ENCODE data around the gene ETS1.

Gene ETS1

GRCh38 chr11:128626913-128627665 is 39.7 kb upstream of the ETS1 start:
- no peak overlapping the region for H3K9ac ChIP-seq (ENCODE audit: low read depth in 1 of 2, low read length in 2 of 2)
- no peaks in the 10 kb centered on the region for H3K9me3 ChIP-seq (ENCODE audit: control insufficient read depth in 1 of 2, low read length in 2 of 2)
- H3K4me1 ChIP-seq (ENCODE audit: control insufficient read depth in 1 of 2, insufficient read depth in 2 of 2, low read length in 2 of 2): peaks cover 19 to 25% of the 10 kb centered on the region in 2 donors

GRCh38 chr11:128625746-128626145 is 38.4 kb upstream of the ETS1 start:
- H3K9me3 ChIP-seq (ENCODE audit: control insufficient read depth in 1 of 2, low read length in 2 of 2): no peaks in the 10 kb centered on the region
- H3K4me1 ChIP-seq (ENCODE audit: control insufficient read depth in 1 of 2, insufficient read depth in 2 of 2, low read length in 2 of 2): peaks cover 17 to 22% of the 10 kb centered on the region in 2 donors
- no peak overlapping the region for H3K9ac ChIP-seq (ENCODE audit: low read depth in 1 of 2, low read length in 2 of 2)
- no peaks in the 10 kb centered on the region for H3K27me3 ChIP-seq (ENCODE audit: control insufficient read depth in 1 of 2, insufficient read depth in 2 of 2, low read length in 2 of 2)
- H3K36me3 ChIP-seq (ENCODE audit: control insufficient read depth in 1 of 2, insufficient read depth in 2 of 2, low read length in 2 of 2): no peaks in the 10 kb centered on the region
- no peak overlapping the region for H3K4me3 ChIP-seq (ENCODE audit: low read depth in 1 of 2, low read length in 2 of 2)
- no peak overlapping the region for H3K27ac ChIP-seq (ENCODE audit: low read depth, low read length)

More at GRCh38 chr11:128626913-128627665, 39.7 kb upstream of the ETS1 start:
- Histone ChIP-seq H3K27ac (ENCODE audit: low read depth, low read length) (no peak overlapping the region), H3K27me3 (ENCODE audit: control insufficient read depth in 1 of 2, insufficient read depth in 2 of 2, low read length in 2 of 2) (no peaks in the 10 kb centered on the region), H3K36me3 (ENCODE audit: control insufficient read depth in 1 of 2, insufficient read depth in 2 of 2, low read length in 2 of 2) (no peaks in the 10 kb centered on the region), H3K4me3 (ENCODE audit: low read depth in 1 of 2, low read length in 2 of 2) (no peak overlapping the region)

DNA sequence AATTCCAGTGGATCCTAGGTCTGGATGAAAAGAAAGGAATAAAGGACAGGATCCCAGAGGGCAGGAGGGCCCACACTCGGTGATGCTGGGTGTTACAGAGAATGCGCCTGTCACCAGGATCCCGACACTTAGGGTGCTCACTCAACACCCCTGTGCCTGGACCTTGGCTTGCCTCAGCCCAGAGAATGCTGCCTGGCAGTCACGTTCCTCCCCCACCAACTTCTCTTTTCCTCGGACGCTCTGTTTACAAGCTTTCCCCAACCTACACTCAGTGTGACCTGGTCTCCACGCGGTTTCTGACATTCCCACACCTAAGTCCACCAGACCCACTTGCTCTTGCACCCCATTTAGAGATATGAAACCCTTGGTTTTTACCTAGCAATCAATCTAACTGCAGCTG is 38.0 kb upstream of the ETS1 start:
- Histone ChIP-seq H3K4me3 (ENCODE audit: low read depth in 1 of 2, low read length in 2 of 2) (no peak overlapping the region), H3K27ac (ENCODE audit: low read depth, low read length) (no peak overlapping the region), H3K4me1 (ENCODE audit: control insufficient read depth in 1 of 2, insufficient read depth in 2 of 2, low read length in 2 of 2) (peaks cover 13 to 19% of the 10 kb centered on the region in 2 donors), H3K9ac (ENCODE audit: low read depth in 1 of 2, low read length in 2 of 2) (no peak overlapping the region), H3K36me3 (ENCODE audit: control insufficient read depth in 1 of 2, insufficient read depth in 2 of 2, low read length in 2 of 2) (no peaks in the 10 kb centered on the region), H3K9me3 (ENCODE audit: control insufficient read depth in 1 of 2, low read length in 2 of 2) (no peaks in the 10 kb centered on the region), H3K27me3 (ENCODE audit: control insufficient read depth in 1 of 2, insufficient read depth in 2 of 2, low read length in 2 of 2) (no peaks in the 10 kb centered on the region)

GRCh38 chr11:128624269-128625175 is 37.2 kb upstream of the ETS1 start:
- Histone ChIP-seq H3K36me3 (ENCODE audit: control insufficient read depth in 1 of 2, insufficient read depth in 2 of 2, low read length in 2 of 2) (no peaks in the 10 kb centered on the region), H3K4me3 (ENCODE audit: low read depth in 1 of 2, low read length in 2 of 2) (no peak overlapping the region), H3K9ac (ENCODE audit: low read depth in 1 of 2, low read length in 2 of 2) (no peak overlapping the region), H3K9me3 (ENCODE audit: control insufficient read depth in 1 of 2, low read length in 2 of 2) (no peaks in the 10 kb centered on the region), H3K27me3 (ENCODE audit: control insufficient read depth in 1 of 2, insufficient read depth in 2 of 2, low read length in 2 of 2) (no peaks in the 10 kb centered on the region), H3K27ac (ENCODE audit: low read depth, low read length) (no peak overlapping the region), H3K4me1 (ENCODE audit: control insufficient read depth in 1 of 2, insufficient read depth in 2 of 2, low read length in 2 of 2) (peaks cover 10 to 14% of the 10 kb centered on the region in 2 donors)

DNA sequence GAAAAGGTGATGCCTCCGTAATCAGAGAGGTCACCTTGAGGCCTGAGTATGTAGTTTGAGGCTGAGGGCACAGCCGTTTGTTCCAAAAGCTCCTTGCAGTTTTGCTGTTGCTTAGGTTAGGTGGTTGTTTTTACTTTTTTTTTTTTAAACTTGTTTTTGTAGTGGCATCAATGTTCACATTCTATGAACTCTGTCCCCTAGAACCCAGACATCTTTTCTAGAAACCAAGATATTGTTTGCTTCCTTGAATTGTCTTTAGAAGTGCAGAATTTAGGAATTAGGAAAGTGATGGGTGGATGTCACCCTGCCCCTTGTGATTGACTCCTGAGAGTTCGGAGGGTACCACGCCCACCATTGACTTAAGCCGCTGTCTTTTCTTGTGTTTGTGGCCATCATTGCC is 35.7 kb upstream of the ETS1 start:
- Histone ChIP-seq H3K27ac (ENCODE audit: low read depth, low read length) (no peak overlapping the region), H3K4me1 (ENCODE audit: control insufficient read depth in 1 of 2, insufficient read depth in 2 of 2, low read length in 2 of 2) (peaks cover 10% of the 10 kb centered on the region in 2 donors), H3K36me3 (ENCODE audit: control insufficient read depth in 1 of 2, insufficient read depth in 2 of 2, low read length in 2 of 2) (no peaks in the 10 kb centered on the region), H3K27me3 (ENCODE audit: control insufficient read depth in 1 of 2, insufficient read depth in 2 of 2, low read length in 2 of 2) (no peaks in the 10 kb centered on the region), H3K9me3 (ENCODE audit: control insufficient read depth in 1 of 2, low read length in 2 of 2) (no peaks in the 10 kb centered on the region), H3K4me3 (ENCODE audit: low read depth in 1 of 2, low read length in 2 of 2) (no peak overlapping the region), H3K9ac (ENCODE audit: low read depth in 1 of 2, low read length in 2 of 2) (no peak overlapping the region)

GRCh38 chr11:128621601-128622501 is 34.5 kb upstream of the ETS1 start:
- Histone ChIP-seq H3K4me3 (ENCODE audit: low read depth in 1 of 2, low read length in 2 of 2) (no peak overlapping the region), H3K27ac (ENCODE audit: low read depth, low read length) (no peak overlapping the region), H3K9me3 (ENCODE audit: control insufficient read depth in 1 of 2, low read length in 2 of 2) (no peaks in the 10 kb centered on the region), H3K9ac (ENCODE audit: low read depth in 1 of 2, low read length in 2 of 2) (no peak overlapping the region), H3K4me1 (ENCODE audit: control insufficient read depth in 1 of 2, insufficient read depth in 2 of 2, low read length in 2 of 2) (peaks cover 10% of the 10 kb centered on the region in 2 donors), H3K27me3 (ENCODE audit: control insufficient read depth in 1 of 2, insufficient read depth in 2 of 2, low read length in 2 of 2) (no peaks in the 10 kb centered on the region), H3K36me3 (ENCODE audit: control insufficient read depth in 1 of 2, insufficient read depth in 2 of 2, low read length in 2 of 2) (no peaks in the 10 kb centered on the region)

GRCh38 chr11:128620309-128621100 is 33.1 kb upstream of the ETS1 start:
- Histone ChIP-seq H3K27me3 (ENCODE audit: control insufficient read depth in 1 of 2, insufficient read depth in 2 of 2, low read length in 2 of 2) (no peaks in the 10 kb centered on the region), H3K9me3 (ENCODE audit: control insufficient read depth in 1 of 2, low read length in 2 of 2) (no peaks in the 10 kb centered on the region), H3K27ac (ENCODE audit: low read depth, low read length) (no peak overlapping the region), H3K4me3 (ENCODE audit: low read depth in 1 of 2, low read length in 2 of 2) (no peak overlapping the region), H3K4me1 (ENCODE audit: control insufficient read depth in 1 of 2, insufficient read depth in 2 of 2, low read length in 2 of 2) (peaks cover 5 to 6% of the 10 kb centered on the region in 2 donors), H3K9ac (ENCODE audit: low read depth in 1 of 2, low read length in 2 of 2) (no peak overlapping the region), H3K36me3 (ENCODE audit: control insufficient read depth in 1 of 2, insufficient read depth in 2 of 2, low read length in 2 of 2) (no peaks in the 10 kb centered on the region)

DNA sequence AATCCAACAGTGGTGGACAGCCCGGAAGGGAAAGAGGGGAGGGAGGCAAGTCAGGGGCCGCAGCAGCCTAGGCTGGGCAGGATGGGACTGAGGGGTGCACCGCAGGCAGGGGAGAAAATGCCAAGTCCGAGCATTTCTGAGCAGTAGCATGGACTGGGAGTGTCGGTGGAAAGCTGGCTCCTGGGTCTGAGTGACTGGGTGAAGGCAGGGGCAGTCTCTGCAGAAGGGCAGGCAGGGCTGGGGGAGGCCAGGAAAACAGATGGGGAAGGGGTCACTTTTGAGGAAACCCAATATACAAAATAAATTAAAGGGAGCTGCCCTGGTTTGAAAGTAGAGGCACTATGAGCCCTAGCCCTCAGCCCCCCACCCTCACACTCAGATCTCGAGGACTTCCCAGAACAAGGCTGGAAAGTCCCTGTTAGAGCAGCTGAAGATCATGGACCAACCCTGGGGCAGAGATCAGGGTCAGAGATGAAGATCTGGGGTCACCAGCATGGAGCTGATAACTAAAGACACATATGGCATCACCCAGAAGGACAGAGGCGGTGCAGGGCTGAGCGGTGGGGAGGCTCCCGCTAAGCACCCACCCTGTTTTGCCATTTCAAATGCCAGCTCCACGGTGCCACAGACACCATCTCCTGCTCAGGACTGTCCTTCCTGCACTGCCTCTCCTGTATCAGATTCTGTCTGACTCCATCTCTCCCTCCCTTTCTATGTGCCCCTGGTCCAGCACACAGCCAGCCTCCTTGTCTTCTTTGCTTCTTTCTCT is 32.4 kb upstream of the ETS1 start:
- H3K9me3 ChIP-seq (ENCODE audit: control insufficient read depth in 1 of 2, low read length in 2 of 2): no peaks in the 10 kb centered on the region
- no peaks in the 10 kb centered on the region for H3K36me3 ChIP-seq (ENCODE audit: control insufficient read depth in 1 of 2, insufficient read depth in 2 of 2, low read length in 2 of 2)
- H3K4me1 ChIP-seq (ENCODE audit: control insufficient read depth in 1 of 2, insufficient read depth in 2 of 2, low read length in 2 of 2): no peaks in the 10 kb centered on the region
- H3K27me3 ChIP-seq (ENCODE audit: control insufficient read depth in 1 of 2, insufficient read depth in 2 of 2, low read length in 2 of 2): no peaks in the 10 kb centered on the region
- no peak overlapping the region for H3K9ac ChIP-seq (ENCODE audit: low read depth in 1 of 2, low read length in 2 of 2)
- no peak overlapping the region for H3K27ac ChIP-seq (ENCODE audit: low read depth, low read length)
- H3K4me3 ChIP-seq (ENCODE audit: low read depth in 1 of 2, low read length in 2 of 2): no peak overlapping the region

DNA sequence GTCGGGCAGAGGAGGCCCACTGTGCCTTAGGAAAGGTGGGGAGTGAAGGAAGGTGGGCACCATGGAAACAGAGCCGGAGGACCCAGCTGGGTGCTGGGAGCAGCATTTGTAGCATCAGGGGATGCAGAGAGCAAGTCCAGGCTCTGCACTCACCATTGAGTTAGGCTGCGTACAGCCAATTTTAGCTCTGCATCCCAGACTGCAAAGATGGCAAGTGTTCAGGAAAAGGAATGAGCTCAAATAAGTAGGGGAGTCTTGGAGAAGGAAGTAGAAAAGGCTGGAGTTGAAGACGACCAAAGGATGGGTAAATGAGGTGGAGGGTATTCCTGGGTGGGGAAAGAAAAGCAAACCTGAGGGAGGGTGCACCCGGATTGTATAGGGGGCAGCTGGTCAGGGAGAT is 31.6 kb upstream of the ETS1 start:
- Histone ChIP-seq H3K36me3 (ENCODE audit: control insufficient read depth in 1 of 2, insufficient read depth in 2 of 2, low read length in 2 of 2) (no peaks in the 10 kb centered on the region), H3K27ac (ENCODE audit: low read depth, low read length) (no peak overlapping the region), H3K4me3 (ENCODE audit: low read depth in 1 of 2, low read length in 2 of 2) (no peak overlapping the region), H3K9me3 (ENCODE audit: control insufficient read depth in 1 of 2, low read length in 2 of 2) (no peaks in the 10 kb centered on the region), H3K9ac (ENCODE audit: low read depth in 1 of 2, low read length in 2 of 2) (no peak overlapping the region), H3K4me1 (ENCODE audit: control insufficient read depth in 1 of 2, insufficient read depth in 2 of 2, low read length in 2 of 2) (no peaks in the 10 kb centered on the region), H3K27me3 (ENCODE audit: control insufficient read depth in 1 of 2, insufficient read depth in 2 of 2, low read length in 2 of 2) (no peaks in the 10 kb centered on the region)
